ENCODE data around the gene IL4.

IL4 gene

GRCh38 chr5:132680780-132681475 is 7.1 kb downstream of the IL4 start:
- TF ChIP-seq, protein P1, sequence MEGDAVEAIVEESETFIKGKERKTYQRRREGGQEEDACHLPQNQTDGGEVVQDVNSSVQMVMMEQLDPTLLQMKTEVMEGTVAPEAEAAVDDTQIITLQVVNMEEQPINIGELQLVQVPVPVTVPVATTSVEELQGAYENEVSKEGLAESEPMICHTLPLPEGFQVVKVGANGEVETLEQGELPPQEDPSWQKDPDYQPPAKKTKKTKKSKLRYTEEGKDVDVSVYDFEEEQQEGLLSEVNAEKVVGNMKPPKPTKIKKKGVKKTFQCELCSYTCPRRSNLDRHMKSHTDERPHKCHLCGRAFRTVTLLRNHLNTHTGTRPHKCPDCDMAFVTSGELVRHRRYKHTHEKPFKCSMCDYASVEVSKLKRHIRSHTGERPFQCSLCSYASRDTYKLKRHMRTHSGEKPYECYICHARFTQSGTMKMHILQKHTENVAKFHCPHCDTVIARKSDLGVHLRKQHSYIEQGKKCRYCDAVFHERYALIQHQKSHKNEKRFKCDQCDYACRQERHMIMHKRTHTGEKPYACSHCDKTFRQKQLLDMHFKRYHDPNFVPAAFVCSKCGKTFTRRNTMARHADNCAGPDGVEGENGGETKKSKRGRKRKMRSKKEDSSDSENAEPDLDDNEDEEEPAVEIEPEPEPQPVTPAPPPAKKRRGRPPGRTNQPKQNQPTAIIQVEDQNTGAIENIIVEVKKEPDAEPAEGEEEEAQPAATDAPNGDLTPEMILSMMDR (IDR thresholded peaks at IDR 0.05; ENCODE audit: insufficient read depth, low read depth, low read length, missing control alignments), result no peak
- no peak for DNase-seq (ENCODE audit: low read depth)
- H3K4me3 ChIP-seq (ENCODE audit: low read depth, low read length), result no peak overlapping the region

DNA sequence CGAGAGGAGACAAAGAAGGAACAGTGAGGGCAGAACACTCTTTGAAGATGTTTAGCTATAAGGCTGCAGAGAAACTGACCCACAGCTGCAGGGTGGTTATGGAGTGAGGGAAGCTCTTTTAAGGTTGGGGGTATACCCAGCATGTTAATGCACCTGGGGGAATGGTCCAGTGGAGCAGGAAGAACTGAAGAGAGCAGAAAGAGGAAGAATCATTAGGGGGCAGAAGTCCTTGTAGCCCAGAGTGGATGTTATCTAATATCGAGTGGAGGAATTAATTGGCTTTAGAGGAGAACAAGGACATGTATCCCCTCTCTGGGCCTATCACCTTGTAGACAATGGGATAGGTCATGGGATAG is 7.7 kb downstream of the IL4 start:
- no peak for DNase-seq (ENCODE audit: low read depth)
- H3K4me3 ChIP-seq (ENCODE audit: low read depth, low read length), result no peak overlapping the region
- TF ChIP-seq, protein P1 (IDR thresholded peaks at IDR 0.05; ENCODE audit: insufficient read depth, low read depth, low read length, missing control alignments), result no peak

- DNase-seq (ENCODE audit: low read depth), result no peak
- TF ChIP-seq, protein P1 (IDR thresholded peaks at IDR 0.05; ENCODE audit: insufficient read depth, low read depth, low read length, missing control alignments), result no peak
- H3K4me3 ChIP-seq (ENCODE audit: low read depth, low read length), result no peak overlapping the region
These were observed 8.2 kb downstream of the IL4 start for GRCh38 chr5:132681983-132682382.

- H3K4me3 ChIP-seq (ENCODE audit: low read depth, low read length), result no peak overlapping the region
- DNase-seq (ENCODE audit: low read depth), result no peak
- TF ChIP-seq, protein P1 (IDR thresholded peaks at IDR 0.05; ENCODE audit: insufficient read depth, low read depth, low read length, missing control alignments), result no peak
These were observed 10.7 kb downstream of the IL4 start for GRCh38 chr5:132684491-132684890.

DNA sequence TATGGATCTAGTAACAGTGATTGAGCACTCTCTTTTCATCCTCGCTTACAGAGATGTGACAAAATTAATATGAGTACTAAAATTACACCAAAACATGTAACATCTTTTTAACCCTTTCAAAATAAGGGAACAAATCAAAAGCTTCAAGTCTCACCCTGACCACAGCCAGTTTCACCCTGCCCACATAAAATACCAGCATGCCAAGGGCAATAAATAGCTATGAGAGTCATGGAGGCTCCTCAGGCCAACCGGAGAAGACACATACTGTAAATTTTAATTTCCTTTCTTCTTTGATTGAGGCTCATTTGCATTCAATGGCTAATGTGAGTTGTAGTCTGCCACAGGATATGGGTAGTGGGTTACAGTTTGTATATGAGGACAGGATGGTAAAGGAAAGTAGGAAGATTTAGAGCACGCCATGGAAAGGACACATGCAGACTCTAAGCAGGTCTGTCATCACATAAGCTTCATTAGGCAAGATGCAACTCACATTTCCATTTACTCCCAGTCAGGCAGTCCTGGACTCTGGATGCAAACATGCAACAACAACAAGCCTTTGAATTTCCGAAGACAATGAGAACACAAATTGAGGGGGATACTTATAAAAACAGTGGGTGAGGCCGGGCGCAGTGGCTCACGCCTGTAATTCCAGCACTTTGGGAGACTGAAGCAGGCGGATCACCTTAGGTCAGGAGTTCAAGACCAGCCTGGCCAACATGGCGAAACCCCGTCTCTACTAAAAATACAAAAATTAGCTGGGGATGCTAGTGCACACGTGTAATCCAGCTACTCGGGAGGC is 11.3 kb downstream of the IL4 start:
- no peak for DNase-seq (ENCODE audit: low read depth)
- TF ChIP-seq, protein P1 (IDR thresholded peaks at IDR 0.05; ENCODE audit: insufficient read depth, low read depth, low read length, missing control alignments), result no peak
- no peak overlapping the region for H3K4me3 ChIP-seq (ENCODE audit: low read depth, low read length)

GRCh38 chr5:132686193-132686592 is 12.4 kb downstream of the IL4 start:
- TF ChIP-seq, protein P1 (IDR thresholded peaks at IDR 0.05; ENCODE audit: insufficient read depth, low read depth, low read length, missing control alignments), result no peak
- H3K4me3 ChIP-seq (ENCODE audit: low read depth, low read length), result no peak overlapping the region
- no peak for DNase-seq (ENCODE audit: low read depth)

Measured in GM12865 (cell line).